HepG2 (cell line): ENCODE data around the gene PRKAR1B. TPM values are rescaled to one million over a fixed set of nuclear protein-coding genes. Genes with fewer than 3 reads are reported as not detected.

Experiments used
- ATAC-seq: fragments of 200-7000 bp; cut with Tn5 transposase; 3 replicates; pipeline ENCODE4 v1.9.1; 2020; ENCODE audit warnings: mild to moderate bottlenecking, moderate library complexity
- BruUV-seq: library from RNA; stranded (reverse); fragments of 400-500 nt; replicated peaks from 2 replicates; lab custom pipeline; 2021; lab: Mats Ljungman, UMichigan
- CTCF ChIA-PET: fragments of 300-600 bp; formaldehyde crosslinking; extraction: SDS; loops from one replicate; lab custom pipeline; 2021; ENCODE audit warnings: low total read pairs, inconsistent platforms, low intra/inter-chr PET ratio; lab: Yijun Ruan, JAX
- POLR2A ChIA-PET: fragments of 350-600 bp; sonication (Branson Sonifier 250); formaldehyde crosslinking; loops from one replicate; lab custom pipeline; 2020; ENCODE audit warnings: antibody characterized with exemption, inconsistent platforms; lab: Yijun Ruan, JAX
- DNase-seq: peaks from one replicate; pipeline ENCODE4 v3.0.0-alpha.2; 2015; ENCODE audit warnings: low spot score
- FAIRE-seq: peaks from 3 replicates; lab custom pipeline; 2011; peaks lifted over from hg19 to GRCh38; lab: Jason Lieb, UNC
- H2AFZ ChIP-seq: one replicate; pipeline ENCODE4 v1.6.1; 2011; ENCODE audit warnings: low read length, inconsistent platforms
- H3K27ac ChIP-seq: fragments of 300-600 bp; 3 replicates; pipeline ENCODE4 v1.8.0; 2011; ENCODE audit warnings: mixed run types, mild to moderate bottlenecking, mixed read lengths, low read length, inconsistent platforms; ENCODE audit not compliant: insufficient read depth; ENCODE audit errors: extremely low read length
- H3K27me3 ChIP-seq, 2 experiments: fragments of 200-600 bp in 1 of 2; 2 replicates in 1 of 2; 3 replicates in 1 of 2; pipeline versions ENCODE4 v1.6.0 to v1.8.0; 2011; ENCODE audit warnings: low read length in 2 of 2, mild to moderate bottlenecking in 2 of 2, moderate library complexity in 2 of 2, inconsistent platforms in 1 of 2; ENCODE audit not compliant: insufficient read depth in 2 of 2, control insufficient read depth in 1 of 2
- H3K36me3 ChIP-seq, 2 experiments: fragments of 200-600 bp in 1 of 2; replicated peaks in 1 of 2; 2 replicates in 1 of 2; 3 replicates in 1 of 2; pipeline versions ENCODE4 v1.5.1 to v1.8.0; 2011; ENCODE audit warnings: low read length in 2 of 2, inconsistent platforms in 1 of 2; ENCODE audit not compliant: insufficient read depth in 2 of 2, control insufficient read depth in 1 of 2
- H3K4me1 ChIP-seq: 2 replicates; pipeline ENCODE4 v1.5.1; 2012; ENCODE audit warnings: low read length, inconsistent platforms; ENCODE audit not compliant: insufficient read depth
- H3K4me2 ChIP-seq: 2 replicates; pipeline ENCODE4 v1.6.0; 2011; ENCODE audit warnings: low read depth, low read length, inconsistent platforms
- H3K4me3 ChIP-seq, 3 experiments: fragments of 200-600 bp in 1 of 3; sonication (generic), shearing (Covaris generic) in 1 of 3; replicated peaks in 1 of 3; 2 replicates each; pipeline ENCODE4 v1.5.1; 2011 to 2016; ENCODE audit warnings: low read length in 3 of 3, inconsistent platforms in 2 of 3, low read depth in 2 of 3, mild to moderate bottlenecking in 2 of 3, control low read depth in 1 of 3, mixed read lengths in 1 of 3; ENCODE audit not compliant: insufficient read depth in 1 of 3
- H3K79me2 ChIP-seq: one replicate; pipeline ENCODE4 v1.6.1; 2011; ENCODE audit warnings: low read length, inconsistent platforms; ENCODE audit not compliant: insufficient read depth
- H3K9ac ChIP-seq: 2 replicates; pipeline ENCODE4 v1.6.0; 2011; ENCODE audit warnings: mild to moderate bottlenecking, low read depth, low read length, inconsistent platforms; ENCODE audit not compliant: insufficient read depth
- H3K9me3 ChIP-seq: 2 replicates; pipeline ENCODE4 v1.5.1; 2012; ENCODE audit warnings: mild to moderate bottlenecking, low read length
- H4K20me1 ChIP-seq: 2 replicates; pipeline ENCODE4 v1.6.0; 2011; ENCODE audit warnings: inconsistent platforms, mild to moderate bottlenecking, low read length, moderate library complexity; ENCODE audit not compliant: insufficient read depth
- EEA1 ChIP-seq: sonication (generic); formaldehyde crosslinking; IDR thresholded peaks from 2 replicates; pipeline ENCODE4 v1.5.1; 2020; ENCODE audit warnings: mild to moderate bottlenecking, missing genetic modification reagents, borderline replicate concordance
- HOXA5 ChIP-seq: sonication (generic); formaldehyde crosslinking; IDR thresholded peaks from 2 replicates; pipeline ENCODE4 v1.4.0; 2020; ENCODE audit warnings: missing genetic modification reagents
- HOXA9 ChIP-seq: sonication (generic); formaldehyde crosslinking; IDR thresholded peaks from 2 replicates; pipeline ENCODE4 v1.8.1; 2022; ENCODE audit warnings: missing genetic modification reagents, mild to moderate bottlenecking, moderate library complexity, borderline replicate concordance
- NCOA5 ChIP-seq: sonication (generic); formaldehyde crosslinking; IDR thresholded peaks from 2 replicates; pipeline ENCODE4 v1.4.0; 2020; ENCODE audit warnings: missing genetic modification reagents
- ZFX ChIP-seq: sonication (generic); formaldehyde crosslinking; IDR thresholded peaks from 2 replicates; pipeline ENCODE4 v1.4.0; 2020; ENCODE audit warnings: mild to moderate bottlenecking, low read depth, missing genetic modification reagents, moderate library complexity
- ZNF235 ChIP-seq: sonication (generic); formaldehyde crosslinking; IDR thresholded peaks from 2 replicates; pipeline ENCODE4 v1.8.1; 2023; ENCODE audit warnings: mild to moderate bottlenecking, missing genetic modification reagents, borderline replicate concordance
- WGBS: methylation state at CpG from one replicate; pipeline ENCODE4 v1.1.6; 2017; ENCODE audit warnings: low lambda C conversion rate; 5-methylcytosine and 5-hydroxymethylcytosine counted together
- in situ Hi-C: cut with HindIII; loops from 2 replicates; pipeline ENCODE4 v1.10.0; 2017; ENCODE audit warnings: low pct_unique_long_range_greater_than_20kb; ENCODE audit not compliant: extremely low pct_ligation_motif_present
- intact Hi-C: fragments of 100-400 bp; cut with micrococcal nuclease; formaldehyde crosslinking; loops from one replicate; pipeline ENCODE4 v1.10.0; 2022; ENCODE audit not compliant: unreplicated experiment
- polyA plus RNA-seq, 8 experiments: library from polyadenylated mRNA; depleted of rRNA in 3 of 8; stranded (reverse) in 7 of 8; unstranded in 1 of 8; fragments of >200 nt; fragmentation: Illumina TruSeq in 4 of 8; extraction: Trizol in 4 of 8; gene quantifications; 2 replicates each; pipeline versions ENCODE4 v1.2.1 to v1.2.3, GENCODE V29; 2011 to 2016; ENCODE audit warnings: low read depth in 4 of 8, missing spikeins in 1 of 8, mixed read lengths in 1 of 8; ENCODE audit not compliant: insufficient read depth in 1 of 8
- total RNA-seq, 5 experiments: library from RNA; depleted of rRNA; stranded (reverse); fragments of >200 nt; fragmentation: Illumina TruSeq; extraction: Trizol; gene quantifications; 2 replicates each; pipeline ENCODE4 v1.2.3, GENCODE V29; 2016; ENCODE audit warnings: low read depth in 1 of 5
- TF ChIP-seq, protein P1 (sequence below): IDR thresholded peaks from 2 replicates; pipeline ENCODE4 v1.4.0; 2020; ENCODE audit warnings: mild to moderate bottlenecking, missing genetic modification reagents

PRKAR1B gene
- total and polyA plus RNA-seq, 2 of the 13 experiments (the other 11 are each of a cell fraction or from before 2014, with no cell fraction given), result 7.9 to 28.2 TPM

DNA sequence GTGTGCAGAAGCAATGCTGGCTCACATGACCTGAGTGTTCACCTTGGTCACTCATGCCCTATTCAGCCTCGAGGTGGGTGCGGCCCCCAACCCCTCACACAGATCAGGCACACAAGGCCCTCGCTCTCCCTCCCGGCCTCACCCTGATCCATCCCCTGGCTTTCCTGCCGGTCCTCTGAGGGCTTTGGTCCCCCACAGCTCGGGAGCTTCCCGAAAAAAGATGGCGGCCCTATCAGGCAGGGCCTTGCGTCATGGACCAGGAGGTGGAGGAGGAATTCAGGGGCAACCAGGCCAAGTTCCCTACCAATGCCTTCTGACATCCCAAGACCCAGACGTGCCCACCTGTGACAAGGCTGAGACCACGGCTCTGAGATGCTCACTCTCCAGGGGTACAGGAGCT is 44.3 kb downstream of the PRKAR1B start:
- ChIA-PET POLR2A (no interaction called here), CTCF (no interaction called here)
- DNase-seq (no peak), FAIRE-seq (no peak), ATAC-seq (no peak)
- Histone ChIP-seq H3K36me3 (peaks cover 7 to 47% of the 10 kb centered on the region in 2 experiments; a peak in 4 of 5 replicates), H3K4me2 (no peak overlapping the region), H3K4me1 (no peaks in the 10 kb centered on the region), H3K27me3 (no peaks in the 10 kb centered on the region), H3K4me3 (no peak overlapping the region), H3K79me2 (no peaks in the 10 kb centered on the region), H4K20me1 (no peaks in the 10 kb centered on the region), H3K27ac (no peak overlapping the region), H2AFZ (no peak overlapping the region), H3K9ac (no peak overlapping the region), H3K9me3 (peaks cover 24% of the 10 kb centered on the region)
- no TSS peak for BruUV-seq
- 96% methylated on average over 11 of the region's 11 CpGs for WGBS
- TF ChIP-seq, protein P1, sequence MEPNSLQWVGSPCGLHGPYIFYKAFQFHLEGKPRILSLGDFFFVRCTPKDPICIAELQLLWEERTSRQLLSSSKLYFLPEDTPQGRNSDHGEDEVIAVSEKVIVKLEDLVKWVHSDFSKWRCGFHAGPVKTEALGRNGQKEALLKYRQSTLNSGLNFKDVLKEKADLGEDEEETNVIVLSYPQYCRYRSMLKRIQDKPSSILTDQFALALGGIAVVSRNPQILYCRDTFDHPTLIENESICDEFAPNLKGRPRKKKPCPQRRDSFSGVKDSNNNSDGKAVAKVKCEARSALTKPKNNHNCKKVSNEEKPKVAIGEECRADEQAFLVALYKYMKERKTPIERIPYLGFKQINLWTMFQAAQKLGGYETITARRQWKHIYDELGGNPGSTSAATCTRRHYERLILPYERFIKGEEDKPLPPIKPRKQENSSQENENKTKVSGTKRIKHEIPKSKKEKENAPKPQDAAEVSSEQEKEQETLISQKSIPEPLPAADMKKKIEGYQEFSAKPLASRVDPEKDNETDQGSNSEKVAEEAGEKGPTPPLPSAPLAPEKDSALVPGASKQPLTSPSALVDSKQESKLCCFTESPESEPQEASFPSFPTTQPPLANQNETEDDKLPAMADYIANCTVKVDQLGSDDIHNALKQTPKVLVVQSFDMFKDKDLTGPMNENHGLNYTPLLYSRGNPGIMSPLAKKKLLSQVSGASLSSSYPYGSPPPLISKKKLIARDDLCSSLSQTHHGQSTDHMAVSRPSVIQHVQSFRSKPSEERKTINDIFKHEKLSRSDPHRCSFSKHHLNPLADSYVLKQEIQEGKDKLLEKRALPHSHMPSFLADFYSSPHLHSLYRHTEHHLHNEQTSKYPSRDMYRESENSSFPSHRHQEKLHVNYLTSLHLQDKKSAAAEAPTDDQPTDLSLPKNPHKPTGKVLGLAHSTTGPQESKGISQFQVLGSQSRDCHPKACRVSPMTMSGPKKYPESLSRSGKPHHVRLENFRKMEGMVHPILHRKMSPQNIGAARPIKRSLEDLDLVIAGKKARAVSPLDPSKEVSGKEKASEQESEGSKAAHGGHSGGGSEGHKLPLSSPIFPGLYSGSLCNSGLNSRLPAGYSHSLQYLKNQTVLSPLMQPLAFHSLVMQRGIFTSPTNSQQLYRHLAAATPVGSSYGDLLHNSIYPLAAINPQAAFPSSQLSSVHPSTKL (CRISPR knock-in tag), result no peak
- TF ChIP-seq EEA1 (CRISPR knock-in tag), result no peak
- TF ChIP-seq ZNF235 (CRISPR knock-in tag), result no peak
- no peak for TF ChIP-seq NCOA5 (CRISPR knock-in tag)
- no peak for TF ChIP-seq ZFX (CRISPR knock-in tag)
- TF ChIP-seq HOXA9 (CRISPR knock-in tag), result no peak
- no peak for TF ChIP-seq HOXA5
- in situ Hi-C loops, result no loop called here
- intact Hi-C loops, result no loop called here
